Vagina (tissue), 2 donors: Measurements from ENCODE around the gene MOB1A.

Source experiments
- CTCF ChIP-seq, 3 experiments: fragments of 450-650 bp in 2 of 3; fragments of 200-600 bp in 1 of 3; sonication (generic) in 1 of 3; IDR thresholded peaks; one replicate each; pipeline ENCODE4 v1.5.1; 2017 to 2019; ENCODE audit warnings: antibody characterized with exemption in 3 of 3, mild to moderate bottlenecking in 2 of 3, moderate library complexity in 2 of 3
- POLR2A ChIP-seq, 2 donors: fragments of 450-650 bp; IDR thresholded peaks; one replicate each; pipeline ENCODE4 v1.6.1; 2017; ENCODE audit warnings: antibody characterized with exemption in 2 of 2, mild to moderate bottlenecking in 2 of 2, moderate library complexity in 2 of 2
- POLR2AphosphoS5 ChIP-seq, 2 donors: sonication (generic); formaldehyde crosslinking; IDR thresholded peaks; one replicate each; pipeline ENCODE4 v1.9.0; 2017; ENCODE audit warnings: antibody characterized with exemption in 2 of 2, mild to moderate bottlenecking in 2 of 2, low read depth in 1 of 2; ENCODE audit not compliant: insufficient read depth in 1 of 2

DNA sequence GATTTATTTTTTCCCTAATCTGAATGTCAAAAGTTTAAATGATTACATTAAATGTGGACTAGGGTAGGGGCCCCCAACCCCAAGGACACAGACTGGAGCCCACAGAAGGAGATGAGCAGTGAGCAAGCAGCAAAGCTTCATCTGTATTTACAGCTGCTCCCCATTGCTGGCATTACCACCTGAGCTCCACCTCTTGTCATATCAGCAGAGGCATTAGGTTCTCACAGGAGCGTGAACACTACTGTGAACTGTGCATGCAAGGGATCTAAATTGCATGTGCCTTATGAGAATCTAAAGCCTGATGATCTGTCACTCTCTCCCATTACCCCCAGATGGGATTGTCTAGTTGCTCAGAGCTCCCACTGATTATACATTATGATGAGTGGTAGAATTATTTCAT, 3.8 kb downstream of the MOB1A start:
- no peak for TF ChIP-seq CTCF (IDR thresholded peaks at IDR 0.05)
- TF ChIP-seq POLR2A (IDR thresholded peaks at IDR 0.05): no peak
- no peak for TF ChIP-seq POLR2AphosphoS5 (IDR thresholded peaks at IDR 0.05; ENCODE audit: insufficient read depth in 1 of 2, low read depth in 1 of 2)
